Activated CD4-positive, alpha-beta T cell treated with anti-CD3 and anti-CD28 coated beads, Interleukin-2, amount 50 U/mL, for 48 hours (primary cell): ENCODE data around the gene BTBD2.
"Not testable (repeated sequence)": the region's sequence is repeated elsewhere in the genome, so short reads cannot be mapped to it uniquely, and the experiment has no call there.

Source experiments
- DNase-seq, 2 experiments: peaks; one replicate each; pipeline ENCODE4 v3.0.0-alpha.2; 2020

Gene BTBD2

DNA sequence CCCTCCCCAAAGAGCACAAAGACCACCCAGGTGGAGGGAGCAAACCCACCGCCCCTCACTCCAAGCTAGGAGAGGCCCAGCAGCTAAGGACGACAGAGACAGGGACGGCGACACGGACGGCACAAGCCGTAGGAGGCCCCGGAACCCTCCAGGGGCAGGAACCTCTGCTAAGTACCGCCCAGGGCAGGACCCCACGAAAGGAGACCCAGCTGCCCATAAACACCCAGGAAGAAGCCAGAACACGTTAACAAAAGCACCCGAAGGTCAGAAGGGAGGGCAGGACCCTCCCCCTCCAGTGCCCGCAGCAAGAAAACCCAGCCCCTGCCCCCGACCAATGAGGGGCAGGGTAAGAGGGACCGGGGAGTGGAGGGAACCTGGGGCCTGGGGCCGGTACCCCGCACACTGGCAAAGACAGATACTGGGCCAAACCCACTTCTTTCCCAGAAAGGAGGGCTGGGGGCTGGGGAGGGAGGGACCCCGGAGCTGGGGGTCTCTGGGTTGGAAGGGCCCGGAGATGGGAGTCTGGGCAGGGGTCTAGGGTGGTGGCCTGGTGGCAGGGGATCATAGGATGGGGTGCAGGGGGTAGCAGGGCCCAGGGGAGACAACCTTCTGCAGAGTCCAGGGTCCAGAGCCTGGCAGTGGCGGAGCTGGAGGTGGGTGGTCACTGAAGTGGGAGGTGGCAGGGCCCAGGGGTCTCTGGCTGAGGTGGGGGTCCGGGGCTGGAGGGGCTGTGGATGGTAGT, 2.4 kb downstream of the BTBD2 start:
- no peak for DNase-seq

DNA sequence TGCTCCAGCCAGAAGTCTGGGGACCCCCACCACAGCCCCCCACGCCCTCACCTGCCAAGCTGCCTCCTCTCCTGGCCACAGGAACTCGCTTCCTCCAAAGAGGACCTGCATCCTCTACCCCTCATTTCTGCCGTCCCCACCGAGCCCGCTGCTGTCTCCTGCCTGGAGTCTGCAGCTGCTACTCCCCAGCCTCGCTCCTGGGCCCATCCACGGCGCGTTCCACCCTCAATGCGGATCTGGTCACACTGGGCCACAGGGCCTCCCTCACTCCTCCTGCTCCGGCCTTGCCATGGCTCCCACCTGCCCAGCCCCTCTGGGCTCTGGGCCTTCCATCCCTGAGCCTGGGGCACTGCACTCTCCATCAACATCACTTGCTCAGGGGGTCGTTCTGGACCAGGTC, 4.3 kb downstream of the BTBD2 start:
- no peak for DNase-seq

GRCh38 chr19:2010135-2010668, 5.3 kb downstream of the BTBD2 start:
- DNase-seq: no peak

- DNase-seq: no peak
Measured at GRCh38 chr19:2003874-2004273, 11.6 kb downstream of the BTBD2 start.

DNA sequence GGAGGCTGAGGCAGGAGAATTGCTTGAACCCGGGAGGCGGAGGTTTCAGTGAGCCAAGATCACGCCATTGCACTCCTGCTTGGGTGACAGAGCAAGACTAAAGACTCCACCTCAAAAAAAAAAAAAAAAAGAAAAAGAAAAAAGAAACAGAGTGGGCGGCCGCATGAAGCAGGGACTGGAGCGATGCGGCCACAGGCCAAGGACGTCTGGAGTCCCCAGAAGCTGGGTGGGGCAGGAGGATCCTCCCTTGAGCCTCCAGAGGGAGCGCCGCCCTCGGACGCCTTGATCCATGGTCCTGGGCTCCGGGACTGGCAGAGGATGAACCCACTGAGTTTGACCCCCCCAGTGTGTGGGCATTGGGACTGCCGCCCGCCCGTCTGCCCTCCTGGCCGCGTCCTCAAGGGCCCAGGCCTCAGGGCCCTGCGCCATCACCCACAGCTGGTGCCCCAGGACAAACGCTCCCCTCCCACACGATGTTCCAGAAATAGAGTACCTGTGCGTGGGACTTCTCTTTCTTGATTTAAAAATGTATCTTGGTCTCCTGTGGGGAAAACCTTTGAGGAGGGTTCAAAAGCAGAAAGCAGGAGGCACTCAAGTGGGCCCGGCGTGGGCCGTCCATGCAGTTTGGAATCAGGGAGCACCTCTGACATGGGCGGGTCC, 15.5 kb downstream of the BTBD2 start:
- no peak for DNase-seq

DNA sequence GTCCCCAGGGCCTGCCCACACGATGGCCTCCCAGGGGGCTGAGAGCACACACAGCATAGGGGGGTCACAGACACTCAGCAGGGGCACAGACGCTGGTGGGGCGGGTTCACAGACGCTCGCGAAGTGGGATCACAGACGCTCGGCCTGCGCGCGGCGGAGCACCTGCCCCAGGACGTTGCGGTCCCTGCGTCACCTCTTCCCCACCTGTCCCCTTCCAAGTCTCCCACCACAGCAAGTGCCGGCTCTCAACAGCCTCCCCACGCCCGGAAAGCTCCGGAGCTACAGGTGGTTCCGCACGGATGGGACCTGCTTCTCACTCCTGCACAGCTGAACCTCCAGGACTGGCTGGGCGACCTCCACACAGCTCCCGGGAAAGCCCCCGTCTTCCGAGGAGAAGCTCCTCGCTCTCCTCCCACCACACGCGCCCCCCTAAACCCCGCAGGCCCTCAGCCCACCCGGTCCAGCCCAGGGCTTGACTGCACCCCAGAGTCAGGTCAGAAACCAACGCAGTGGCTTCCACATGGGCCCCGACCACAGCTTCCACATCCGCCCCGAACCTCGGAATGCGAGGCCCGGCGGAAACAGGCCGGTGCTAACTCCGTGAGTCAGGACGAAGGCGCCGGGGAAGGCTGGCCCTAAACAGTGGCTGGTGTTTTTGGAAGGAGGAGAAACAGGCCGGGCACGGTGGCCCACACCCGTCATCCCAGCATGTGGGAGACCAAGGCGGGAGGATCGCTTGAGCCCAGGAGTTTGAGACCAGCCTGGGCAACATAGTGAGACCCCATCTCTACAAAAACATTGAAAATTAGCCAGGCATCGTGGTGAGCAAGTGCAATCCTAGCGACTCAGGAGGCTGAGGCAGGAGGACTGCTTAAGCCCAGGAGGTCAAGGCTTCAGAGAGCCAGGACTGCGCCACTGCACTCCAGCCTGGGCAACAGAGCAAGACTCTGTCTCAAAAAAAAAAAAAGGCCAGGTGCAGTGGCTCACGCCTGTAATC, 16.5 kb downstream of the BTBD2 start:
- DNase-seq: no peak

- no peak for DNase-seq
Measured at GRCh38 chr19:1997353-1998233, 17.9 kb downstream of the BTBD2 start.

GRCh38 chr19:1992759-1993260, 22.7 kb downstream of the BTBD2 start:
- peak; percentile 29 to 39 for DNase-seq

GRCh38 chr19:1991018-1991913, 24.2 kb downstream of the BTBD2 start:
- DNase-seq: no peak

DNA sequence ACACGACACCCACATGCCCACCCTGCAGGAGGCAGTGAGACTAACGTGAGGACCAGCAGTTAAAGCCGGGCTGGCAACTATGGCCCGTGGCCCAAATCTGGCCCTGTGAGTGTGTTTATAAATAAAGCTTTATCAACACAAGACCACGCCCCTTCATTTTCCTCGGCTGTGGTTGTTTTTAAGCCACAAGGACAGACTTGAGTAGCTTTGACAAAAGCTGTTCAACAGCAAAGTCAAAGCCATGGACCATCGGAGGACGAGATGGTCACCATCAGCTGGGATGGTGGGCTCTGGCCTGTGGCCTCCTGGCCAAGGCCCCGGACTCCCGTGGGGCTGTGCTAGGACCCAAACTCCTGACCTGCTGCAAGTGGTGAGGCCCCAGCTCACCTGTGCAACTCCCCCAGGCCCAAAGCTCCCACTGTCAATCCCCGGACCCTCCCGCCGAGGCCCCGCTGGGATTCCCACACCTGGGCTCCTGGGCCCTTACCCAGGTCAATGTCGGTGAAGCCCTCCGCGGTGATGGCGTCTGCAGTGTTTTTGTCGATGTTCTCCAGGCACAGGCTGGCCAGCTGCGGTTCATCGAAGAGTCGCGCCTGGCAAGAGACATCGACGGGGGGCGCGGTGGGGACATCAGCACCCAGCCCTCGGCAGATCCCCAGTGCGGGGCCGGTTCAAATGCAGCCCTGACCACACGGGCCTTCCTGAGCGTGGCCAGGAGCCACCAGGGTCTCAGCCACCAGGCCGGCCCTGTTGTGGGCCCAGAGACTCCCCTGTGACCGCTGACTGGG, 25.1 kb downstream of the BTBD2 start:
- no peak for DNase-seq

GRCh38 chr19:1989513-1990229, 25.8 kb downstream of the BTBD2 start:
- DNase-seq: no peak

DNA sequence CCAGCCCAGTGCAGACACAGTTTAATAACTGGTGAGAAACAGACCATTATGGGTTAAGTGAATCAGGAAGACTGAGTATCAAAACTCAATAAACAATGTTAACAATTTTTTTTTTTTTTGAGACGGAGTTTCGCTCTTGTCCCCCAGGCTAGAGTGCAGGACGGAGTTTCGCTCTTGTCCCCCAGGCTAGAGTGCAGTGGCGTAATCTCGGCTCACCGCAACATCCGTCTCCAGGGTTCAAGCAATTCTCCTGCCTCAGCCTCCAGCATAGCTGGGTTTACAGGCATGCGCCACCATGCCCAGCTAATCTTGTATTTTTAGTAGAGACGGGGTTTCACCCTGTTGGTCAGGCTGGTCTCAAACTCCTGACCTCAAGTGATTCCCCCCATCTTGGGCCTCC, 27.1 kb downstream of the BTBD2 start:
- DNase-seq: not testable (repeated sequence)

- DNase-seq: no peak
Measured at GRCh38 chr19:1987197-1988187, 28.0 kb downstream of the BTBD2 start.

DNA sequence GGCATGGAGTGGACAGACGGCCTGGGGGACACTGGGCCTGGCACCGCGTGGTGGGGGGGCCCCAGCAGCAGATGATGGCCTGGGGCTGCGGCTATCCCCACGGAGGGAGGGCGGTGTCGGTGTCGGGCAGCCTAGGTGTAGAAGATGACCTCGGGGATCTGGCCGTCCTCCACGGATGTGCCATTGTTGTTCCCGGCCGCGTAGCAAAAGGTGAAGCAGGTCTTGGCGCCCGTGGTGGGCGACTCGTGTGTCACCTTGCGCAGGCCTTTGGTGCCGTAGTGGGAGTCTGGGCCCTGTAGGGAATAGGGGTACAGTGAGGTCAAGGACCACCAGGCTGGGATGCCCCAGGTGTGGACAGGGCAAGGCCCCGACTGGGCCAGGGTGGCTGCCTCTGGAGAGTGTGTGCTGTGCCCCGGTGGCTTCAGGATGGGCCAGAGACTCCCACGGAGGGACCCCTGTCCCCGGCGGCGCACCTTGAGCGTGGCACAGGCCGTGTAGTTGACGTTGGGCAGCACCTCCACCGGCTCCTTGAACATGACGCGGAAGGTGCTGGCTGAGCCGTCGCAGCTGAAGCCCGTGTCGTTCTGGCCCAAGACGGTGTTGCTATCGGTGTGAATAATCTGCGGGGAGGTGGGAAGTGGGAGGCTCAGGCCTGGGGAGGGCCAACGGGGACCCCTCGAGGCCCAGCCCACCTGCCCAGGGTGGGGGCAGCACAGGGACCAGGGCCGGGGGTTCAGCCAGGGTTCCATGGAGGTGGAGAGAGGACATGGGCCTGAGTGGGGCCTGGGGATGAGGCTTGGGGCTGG, 29.0 kb downstream of the BTBD2 start:
- no peak for DNase-seq

- no peak for DNase-seq
Measured at GRCh38 chr19:1985588-1986356, 29.7 kb downstream of the BTBD2 start.

DNA sequence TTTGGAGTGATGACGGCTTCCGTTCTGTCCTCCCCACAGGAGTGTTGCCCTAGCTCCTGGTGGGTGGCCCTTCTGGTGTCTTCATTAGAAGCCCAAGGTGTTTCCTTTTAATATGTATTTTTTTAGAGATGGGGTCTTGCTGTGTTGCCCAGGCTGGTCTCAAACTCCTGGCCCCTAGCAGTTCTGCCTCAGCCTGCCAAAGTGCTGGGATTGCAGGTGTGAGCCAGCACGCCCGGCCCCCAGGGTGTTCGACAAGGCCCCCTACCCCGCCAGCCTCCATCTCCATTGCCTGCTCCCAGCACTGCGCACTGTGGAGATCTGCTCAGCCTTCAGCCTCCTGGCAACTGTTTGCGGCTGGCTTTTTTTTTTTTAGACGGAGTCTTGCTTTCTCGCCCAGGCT, 31.2 kb downstream of the BTBD2 start:
- no peak for DNase-seq
